Measurements from ENCODE around the gene SLC8A2.
A peak's percentile ranks its signal among the peaks of the same experiment; 100 is the strongest.
"Not testable (repeated sequence)": the region's sequence is repeated elsewhere in the genome, so short reads cannot be mapped to it uniquely, and the experiment has no call there.

The SLC8A2 gene

GRCh38 chr19:47407417-47407774 lies 64.3 kb downstream of the SLC8A2 start:
- no peak for DNase-seq

- DNase-seq: peak; percentile 37
Observed at GRCh38 chr19:47406711-47407416, 64.8 kb downstream of the SLC8A2 start.

GRCh38 chr19:47405854-47406417 lies 65.8 kb downstream of the SLC8A2 start:
- no peak for DNase-seq

GRCh38 chr19:47405197-47405550 lies 66.5 kb downstream of the SLC8A2 start:
- DNase-seq: no peak

- peak; percentile 51 for DNase-seq
Observed at GRCh38 chr19:47404334-47405196, 67.1 kb downstream of the SLC8A2 start.

GRCh38 chr19:47402504-47402903 lies 69.2 kb downstream of the SLC8A2 start:
- no peak for DNase-seq

- DNase-seq: no peak
Observed at GRCh38 chr19:47398707-47399597, 72.7 kb downstream of the SLC8A2 start.

- DNase-seq: peak; percentile 81
Observed at GRCh38 chr19:47391510-47392223, 80.0 kb downstream of the SLC8A2 start.

GRCh38 chr19:47390533-47391488 lies 80.9 kb downstream of the SLC8A2 start:
- DNase-seq: no peak

GRCh38 chr19:47389150-47389556 lies 82.5 kb downstream of the SLC8A2 start:
- peak; percentile 59 for DNase-seq

GRCh38 chr19:47388721-47389120 lies 83.0 kb downstream of the SLC8A2 start:
- not testable (repeated sequence) for DNase-seq

- DNase-seq: not testable (repeated sequence)
Observed at GRCh38 chr19:47387623-47388022, 84.1 kb downstream of the SLC8A2 start.

- DNase-seq: not testable (repeated sequence)
Observed at GRCh38 chr19:47386582-47386981, 85.1 kb downstream of the SLC8A2 start.

GRCh38 chr19:47384533-47384932 lies 87.2 kb downstream of the SLC8A2 start:
- not testable (repeated sequence) for DNase-seq

GRCh38 chr19:47383890-47384289 lies 87.8 kb downstream of the SLC8A2 start:
- not testable (repeated sequence) for DNase-seq

GRCh38 chr19:47381653-47382279 lies 89.9 kb downstream of the SLC8A2 start:
- no peak for DNase-seq

GRCh38 chr19:47381121-47381520 lies 90.6 kb downstream of the SLC8A2 start:
- DNase-seq: no peak

GRCh38 chr19:47380559-47380958 lies 91.1 kb downstream of the SLC8A2 start:
- no peak for DNase-seq

GRCh38 chr19:47379381-47379938 lies 92.2 kb downstream of the SLC8A2 start:
- DNase-seq: no peak

- no peak for DNase-seq
Observed at GRCh38 chr19:47378246-47378645, 93.4 kb downstream of the SLC8A2 start.
